NCI-H345 treated with DMSO at 0.1 percent for 48 hours (cell line): ENCODE measurements around the gene FLAD1.
"Not testable (repeated sequence)": the region's sequence is repeated elsewhere in the genome, so short reads cannot be mapped to it uniquely, and the experiment has no call there.

Experiments
- DNase-seq: peaks from one replicate; lab custom pipeline; 2025; ENCODE audit not compliant: unreplicated experiment; lab: John Stamatoyannopoulos, UW

FLAD1 gene

DNA sequence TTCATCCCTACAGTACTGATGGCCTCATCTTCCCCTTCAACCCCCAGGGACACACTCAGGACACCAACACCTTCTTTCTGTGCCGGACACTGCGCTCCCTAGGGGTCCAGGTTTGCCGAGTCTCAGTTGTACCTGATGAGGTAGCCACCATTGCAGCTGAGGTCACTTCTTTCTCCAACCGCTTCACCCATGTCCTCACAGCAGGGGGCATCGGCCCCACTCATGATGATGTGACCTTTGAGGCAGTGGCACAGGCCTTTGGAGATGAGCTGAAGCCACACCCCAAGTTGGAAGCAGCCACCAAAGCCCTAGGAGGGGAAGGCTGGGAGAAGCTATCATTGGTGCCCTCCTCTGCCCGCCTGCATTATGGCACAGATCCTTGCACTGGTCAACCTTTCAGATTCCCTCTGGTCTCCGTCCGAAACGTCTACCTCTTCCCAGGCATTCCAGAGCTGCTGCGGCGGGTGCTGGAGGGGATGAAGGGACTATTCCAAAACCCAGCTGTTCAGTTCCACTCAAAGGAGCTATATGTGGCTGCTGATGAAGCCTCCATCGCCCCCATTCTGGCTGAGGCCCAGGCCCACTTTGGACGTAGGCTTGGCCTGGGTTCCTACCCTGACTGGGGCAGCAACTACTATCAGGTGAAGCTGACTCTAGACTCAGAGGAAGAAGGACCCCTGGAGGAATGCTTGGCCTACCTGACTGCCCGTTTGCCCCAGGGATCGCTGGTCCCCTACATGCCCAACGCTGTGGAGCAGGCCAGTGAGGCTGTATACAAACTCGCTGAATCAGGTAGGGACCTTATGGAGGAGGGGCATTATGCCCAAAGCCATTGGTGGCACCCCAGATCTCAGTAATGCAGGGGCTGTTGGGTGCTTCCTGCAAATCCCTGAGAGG lies 5.2 kb downstream of the FLAD1 start:
- no peak for DNase-seq

DNA sequence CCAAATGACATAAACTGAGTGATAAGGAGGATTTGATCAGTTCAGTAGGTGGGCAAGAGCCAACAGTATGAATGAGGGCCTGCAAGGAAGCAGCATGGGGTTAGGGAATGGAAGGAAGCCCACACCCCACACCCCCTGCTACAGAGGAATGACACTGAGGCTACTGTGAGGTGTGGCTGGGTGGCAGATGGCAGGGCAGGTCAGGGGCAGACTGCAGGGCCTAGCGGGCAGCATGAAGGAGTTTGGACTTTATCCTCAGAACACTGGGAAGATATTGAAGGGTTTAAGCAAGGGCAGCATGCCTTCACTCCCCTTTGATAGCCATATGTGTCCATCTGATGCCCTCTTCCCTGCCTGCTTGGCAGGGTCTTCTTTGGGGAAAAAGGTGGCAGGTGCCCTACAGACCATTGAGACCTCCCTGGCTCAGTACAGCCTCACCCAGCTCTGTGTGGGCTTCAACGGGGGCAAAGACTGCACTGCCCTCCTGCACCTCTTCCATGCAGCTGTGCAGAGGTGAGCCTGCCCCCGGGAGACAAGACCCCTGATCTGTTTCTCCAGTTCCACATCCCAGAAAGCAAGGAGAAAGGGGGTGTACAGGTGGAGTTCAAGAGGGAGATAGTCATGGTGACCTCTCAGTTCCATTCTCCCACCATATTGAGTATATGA lies 6.2 kb downstream of the FLAD1 start:
- DNase-seq: no peak

DNA sequence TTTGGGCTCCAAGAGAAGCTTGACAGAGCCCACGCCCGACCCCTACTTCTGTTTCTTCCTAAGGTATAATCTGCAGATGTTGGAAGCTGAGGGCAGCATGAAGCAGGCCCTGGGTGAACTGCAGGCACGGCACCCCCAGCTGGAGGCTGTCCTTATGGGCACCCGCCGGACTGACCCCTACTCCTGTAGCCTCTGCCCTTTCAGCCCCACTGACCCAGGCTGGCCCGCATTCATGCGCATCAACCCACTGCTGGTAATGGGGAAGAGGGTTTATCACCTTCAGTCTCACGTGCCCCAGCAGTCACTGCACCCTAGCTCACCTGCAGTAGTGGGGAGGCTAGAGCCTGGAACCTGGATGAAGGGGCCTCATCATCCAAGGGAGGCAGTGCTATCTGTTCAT lies 7.1 kb downstream of the FLAD1 start:
- DNase-seq: no peak

DNA sequence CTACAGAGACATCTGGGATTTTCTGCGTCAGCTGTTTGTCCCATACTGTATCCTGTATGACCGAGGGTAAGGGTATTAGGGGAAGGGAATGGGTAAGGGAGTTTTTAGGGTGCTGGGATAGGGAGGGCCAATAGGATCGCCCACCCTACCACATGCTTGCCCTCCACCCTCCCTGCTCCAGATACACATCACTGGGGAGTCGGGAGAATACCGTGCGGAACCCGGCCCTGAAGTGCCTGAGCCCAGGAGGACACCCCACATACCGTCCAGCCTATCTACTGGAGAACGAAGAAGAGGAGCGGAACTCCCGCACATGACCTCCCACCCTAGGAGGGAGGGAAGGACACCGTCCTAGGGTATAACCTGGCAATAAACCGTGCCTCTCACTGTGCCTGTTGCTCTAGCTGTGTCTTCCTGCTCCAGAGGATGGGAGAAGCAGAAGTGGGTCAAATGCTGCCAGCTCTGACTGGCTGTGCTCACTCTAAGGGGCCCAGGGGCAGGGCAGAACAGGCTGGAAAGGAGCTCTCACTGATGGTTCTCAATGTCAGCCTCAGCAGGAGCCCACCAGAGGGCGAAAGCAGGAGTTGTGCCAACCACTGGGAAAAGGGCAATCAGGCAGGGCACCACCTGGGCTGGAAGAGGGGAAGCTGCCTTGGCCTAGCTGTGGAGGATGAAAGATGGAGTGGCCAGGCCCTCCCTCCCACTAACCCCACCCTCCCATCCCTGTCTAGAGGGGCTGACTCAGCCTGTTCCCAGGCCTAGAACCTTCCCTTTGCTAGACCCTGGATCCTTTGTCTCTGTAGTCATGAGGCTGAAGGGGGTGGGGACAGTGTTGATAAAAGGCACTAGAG lies 9.8 kb downstream of the FLAD1 start:
- no peak for DNase-seq

DNA sequence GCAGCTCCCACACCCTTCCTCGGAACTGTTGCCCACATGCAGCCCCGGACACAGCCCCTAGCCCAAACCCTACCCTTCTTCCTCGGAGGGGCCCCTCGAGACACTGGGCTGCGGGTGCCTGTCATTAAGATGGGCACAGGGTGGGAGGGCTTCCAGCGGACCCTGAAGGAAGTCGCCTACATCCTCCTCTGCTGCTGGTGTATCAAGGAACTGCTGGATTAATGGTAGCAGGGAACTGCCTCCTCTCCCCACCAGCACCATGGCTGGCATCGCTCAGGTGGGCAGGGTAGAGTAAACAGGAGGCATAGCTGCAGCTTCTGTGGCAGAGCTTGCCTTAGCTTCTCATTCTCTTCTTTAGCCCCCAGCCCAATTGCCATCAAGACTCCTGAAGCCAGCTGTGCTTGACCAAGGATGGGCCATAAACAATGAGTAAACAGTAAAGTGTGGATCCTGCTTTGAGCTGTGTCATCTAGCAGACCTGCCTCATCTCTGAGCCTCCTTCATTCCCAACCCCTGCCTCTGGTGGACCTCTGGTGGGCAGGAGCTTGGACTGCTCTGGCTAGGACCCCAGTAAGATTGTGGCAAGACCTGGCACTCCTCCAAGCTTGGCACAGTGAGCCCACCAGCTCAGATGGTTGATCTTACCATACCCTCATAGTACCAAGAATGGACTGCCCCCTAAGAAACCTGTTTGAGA lies 10.6 kb downstream of the FLAD1 start, which contains the start of gene LENEP:
TSS of gene LENEP (plus strand) at position 15 of the 697 bp plus-strand sequence. CDS start at position 37, 22 bp downstream.
- DNase-seq: no peak

DNA sequence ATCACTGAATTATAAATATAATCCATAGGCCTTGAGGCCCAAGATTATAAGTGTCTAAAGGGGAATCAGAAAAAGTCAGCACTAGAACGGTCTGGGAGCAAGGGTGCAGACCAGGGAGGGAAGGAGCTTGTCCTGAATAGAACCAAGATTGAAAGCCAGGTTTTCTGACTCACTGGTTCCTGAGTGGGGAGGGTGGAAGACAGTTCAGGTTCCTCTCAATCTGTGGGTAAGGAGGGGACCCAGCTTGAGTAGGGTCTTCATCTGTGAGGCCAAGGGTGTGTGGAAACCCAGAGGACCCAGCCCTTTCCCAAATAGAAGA lies 11.1 kb downstream of the FLAD1 start:
- no peak for DNase-seq

DNA sequence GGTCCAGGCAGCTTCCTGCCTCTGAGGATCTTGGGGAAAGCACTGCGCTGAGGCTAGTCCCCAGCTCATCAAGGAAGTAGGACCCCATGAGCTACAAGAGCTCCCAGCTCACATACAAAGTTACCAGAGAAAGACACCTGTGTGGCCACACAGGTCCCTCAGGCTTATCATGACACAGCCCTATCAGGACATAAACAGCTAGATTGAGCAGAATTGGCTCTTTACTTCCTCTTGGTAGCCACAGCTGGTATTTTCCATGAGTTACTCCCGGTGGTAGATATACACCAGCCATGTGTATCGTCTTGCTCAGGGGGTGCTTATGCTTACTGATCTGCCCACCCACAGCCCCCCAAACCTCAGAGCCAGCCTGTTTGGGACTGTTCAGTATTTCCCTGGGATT lies 11.4 kb downstream of the FLAD1 start:
- no peak for DNase-seq

DNA sequence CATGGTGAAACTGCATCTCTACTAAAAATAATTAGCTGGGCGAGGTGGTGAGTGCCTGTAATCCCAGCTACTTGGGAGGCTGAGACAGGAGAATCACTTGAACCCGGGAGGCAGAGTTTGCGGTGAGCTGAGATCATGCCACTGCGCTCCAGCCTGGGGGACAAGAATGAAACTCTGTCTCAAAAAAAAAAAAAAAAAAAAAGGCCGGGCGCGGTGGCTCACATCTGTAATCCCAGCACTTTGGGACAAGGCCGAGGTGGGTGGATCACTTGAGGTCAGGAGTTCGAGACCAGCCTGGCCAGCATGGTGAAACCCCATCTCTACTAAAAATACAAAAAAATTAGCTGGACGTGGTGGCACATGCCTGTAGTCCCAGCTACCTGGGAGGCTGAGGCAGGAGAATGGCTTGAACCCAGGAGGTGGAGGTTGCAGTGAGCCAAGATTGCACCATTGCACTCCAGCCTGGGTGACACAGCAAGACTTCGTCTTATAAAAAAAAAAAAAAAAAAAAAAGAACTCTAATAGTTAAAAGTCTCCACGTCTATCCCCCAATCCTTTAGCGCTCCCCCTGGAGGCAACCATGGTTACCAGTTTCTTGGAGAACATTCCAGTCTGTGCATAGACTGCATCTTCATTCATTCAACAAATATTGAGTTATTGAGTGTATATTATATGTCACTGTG lies 12.3 kb downstream of the FLAD1 start:
- not testable (repeated sequence) for DNase-seq

DNA sequence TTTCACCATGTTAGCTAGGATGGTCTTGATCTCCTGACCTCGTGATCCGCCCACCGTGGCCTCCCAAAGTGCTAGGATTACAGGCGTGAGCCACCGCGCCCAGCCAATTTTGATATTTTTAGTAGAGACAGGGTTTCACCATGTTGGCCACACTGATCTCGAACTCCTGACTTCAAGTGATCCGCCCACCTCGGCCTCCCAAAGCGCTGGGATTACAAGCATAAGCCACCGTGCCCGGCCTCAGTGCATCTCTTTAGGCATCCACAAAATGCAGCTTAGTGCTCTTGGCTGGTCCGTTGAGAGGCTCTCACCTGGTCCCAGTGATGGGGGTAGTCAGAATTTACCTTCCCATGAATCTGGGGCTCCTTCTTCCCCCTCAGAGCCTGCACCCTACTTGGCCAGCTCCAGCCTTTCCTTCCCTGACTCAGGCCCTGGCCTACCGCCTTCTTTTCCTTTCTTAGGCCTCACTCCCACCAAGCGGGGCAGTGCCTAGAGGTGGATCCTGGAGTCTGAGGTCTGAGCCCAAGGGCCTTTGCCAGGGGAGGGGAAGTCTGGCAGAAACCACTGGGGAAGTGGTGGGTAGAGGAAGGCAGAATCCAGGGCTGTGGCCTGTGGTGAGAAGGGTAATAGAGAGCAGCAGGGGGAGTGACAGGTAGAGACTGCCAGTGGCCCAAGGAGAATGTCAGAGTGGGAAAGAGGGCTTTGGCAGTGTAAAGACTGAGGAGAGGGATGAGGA lies 14.0 kb downstream of the FLAD1 start:
- no peak for DNase-seq

DNA sequence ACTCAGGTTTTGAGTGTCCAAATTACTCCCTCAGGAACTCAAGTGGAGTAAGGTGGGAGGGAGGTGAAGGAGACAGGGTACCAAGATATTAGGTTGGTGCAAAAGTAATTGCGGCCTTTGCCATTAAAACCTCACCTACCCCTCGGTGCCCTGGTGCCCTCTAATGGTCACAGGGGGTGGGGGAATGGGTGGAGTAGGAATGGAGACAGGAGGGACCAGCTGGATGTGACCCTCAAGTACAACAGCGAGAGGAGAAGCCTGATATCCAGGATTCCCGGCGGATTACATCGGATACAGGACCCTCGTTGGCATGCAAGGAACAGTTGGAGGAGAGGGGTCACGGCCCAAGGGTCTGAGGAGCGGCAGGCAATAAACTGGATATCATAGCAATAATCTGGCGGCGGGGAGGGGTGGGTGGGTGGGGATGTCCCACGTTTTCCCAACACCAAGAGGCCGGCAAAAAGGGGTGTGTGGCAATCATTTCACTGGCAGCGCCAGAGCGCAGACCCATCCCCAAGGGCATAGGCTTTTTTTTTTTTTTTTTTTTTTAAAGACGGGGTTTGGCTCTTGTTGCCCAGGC lies 15.1 kb downstream of the FLAD1 start:
- DNase-seq: no peak

DNA sequence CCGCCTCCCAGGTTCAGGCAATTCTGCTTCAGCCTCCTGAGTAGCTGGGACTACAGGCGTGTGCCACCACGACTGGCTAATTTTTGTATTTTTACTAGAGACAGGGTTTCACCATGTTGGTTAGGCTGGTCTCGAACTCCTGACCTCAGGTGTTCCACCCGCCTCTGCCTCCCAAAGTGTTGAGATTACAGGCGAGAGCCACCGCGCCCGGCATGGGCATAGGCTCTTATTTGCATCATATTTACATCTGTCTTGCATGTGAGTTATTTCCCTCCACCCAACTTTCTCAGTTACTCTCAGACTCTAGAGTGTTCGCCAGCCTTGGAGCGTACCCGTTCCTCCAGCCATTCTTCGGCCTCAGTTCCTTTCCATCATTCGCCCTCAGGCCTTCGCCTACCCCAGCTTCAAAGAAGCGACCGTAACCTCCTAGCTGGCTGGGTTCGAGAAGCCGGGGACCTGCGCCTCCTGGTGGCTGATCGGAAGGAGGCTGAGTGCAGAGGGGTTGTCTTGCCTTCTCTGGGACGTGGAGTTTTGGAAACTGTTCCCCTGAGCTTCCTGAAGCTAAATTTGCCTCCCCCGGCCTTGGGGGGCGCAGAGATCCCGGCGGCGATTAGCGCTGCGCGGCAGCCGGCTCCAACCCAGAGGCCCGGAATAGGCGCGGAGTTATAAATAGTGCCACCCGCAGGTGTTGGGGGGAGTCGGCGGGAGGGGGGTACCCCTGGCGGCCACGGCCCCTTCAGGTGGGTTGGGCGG lies 15.8 kb downstream of the FLAD1 start:
- peak; percentile 84 for DNase-seq

DNA sequence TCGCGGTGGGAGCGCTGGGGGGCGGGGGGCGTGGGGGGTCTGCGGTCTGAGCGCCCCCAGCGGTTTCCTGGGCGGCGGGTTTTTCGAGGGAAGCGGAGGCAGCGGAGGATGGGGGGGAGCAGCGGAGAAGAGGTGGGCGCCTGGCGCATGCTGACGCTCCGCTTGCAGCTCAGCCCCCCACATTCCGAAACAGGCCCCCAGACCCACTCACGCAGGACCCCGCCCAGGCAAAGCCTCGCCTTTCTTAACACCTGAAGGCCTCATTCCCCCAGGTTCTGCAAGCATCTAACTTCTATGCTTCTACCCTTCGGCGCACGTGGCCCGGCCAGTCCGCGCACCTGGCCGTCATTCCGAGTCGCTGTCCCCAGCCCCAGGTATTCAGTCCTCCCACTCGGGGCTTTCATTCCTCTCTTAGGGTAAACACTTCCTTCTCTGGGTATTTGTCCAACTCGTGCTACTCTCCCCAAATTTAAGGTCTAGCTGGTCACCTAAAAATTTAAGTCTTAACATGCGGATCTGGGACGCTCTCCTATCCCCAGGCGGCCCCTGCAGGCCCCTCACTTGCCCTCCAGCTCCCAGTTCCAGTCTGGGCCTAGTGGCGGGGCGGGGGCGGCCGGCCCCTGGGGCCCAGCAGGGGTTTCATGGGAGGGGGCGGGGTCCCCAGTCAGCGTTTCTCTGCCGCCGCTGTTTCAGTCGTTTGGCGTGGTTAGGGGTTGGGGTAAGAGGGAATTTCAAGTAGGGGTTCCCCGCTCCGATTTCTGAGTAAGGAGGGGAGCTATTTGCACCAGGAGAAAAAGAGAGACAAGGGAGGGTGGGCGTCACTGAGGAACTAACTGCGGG lies 16.6 kb downstream of the FLAD1 start:
- DNase-seq: peak; percentile 77

DNA sequence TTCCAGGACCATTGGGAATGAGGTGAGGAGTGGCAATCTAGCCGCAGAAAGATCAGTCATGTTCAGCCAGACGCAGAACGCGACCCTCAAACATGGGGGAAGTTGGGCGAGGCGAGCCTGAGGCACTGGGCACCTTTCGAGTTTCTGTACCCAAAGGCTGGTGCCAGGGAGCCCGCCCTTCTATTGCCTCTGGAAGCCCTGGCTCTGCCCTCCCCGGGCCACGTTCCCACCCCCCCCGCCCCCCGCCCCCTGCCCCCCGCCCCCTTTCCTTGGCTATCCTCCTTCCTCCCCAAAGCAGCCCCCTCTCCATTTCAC lies 17.2 kb downstream of the FLAD1 start:
- DNase-seq: no peak

DNA sequence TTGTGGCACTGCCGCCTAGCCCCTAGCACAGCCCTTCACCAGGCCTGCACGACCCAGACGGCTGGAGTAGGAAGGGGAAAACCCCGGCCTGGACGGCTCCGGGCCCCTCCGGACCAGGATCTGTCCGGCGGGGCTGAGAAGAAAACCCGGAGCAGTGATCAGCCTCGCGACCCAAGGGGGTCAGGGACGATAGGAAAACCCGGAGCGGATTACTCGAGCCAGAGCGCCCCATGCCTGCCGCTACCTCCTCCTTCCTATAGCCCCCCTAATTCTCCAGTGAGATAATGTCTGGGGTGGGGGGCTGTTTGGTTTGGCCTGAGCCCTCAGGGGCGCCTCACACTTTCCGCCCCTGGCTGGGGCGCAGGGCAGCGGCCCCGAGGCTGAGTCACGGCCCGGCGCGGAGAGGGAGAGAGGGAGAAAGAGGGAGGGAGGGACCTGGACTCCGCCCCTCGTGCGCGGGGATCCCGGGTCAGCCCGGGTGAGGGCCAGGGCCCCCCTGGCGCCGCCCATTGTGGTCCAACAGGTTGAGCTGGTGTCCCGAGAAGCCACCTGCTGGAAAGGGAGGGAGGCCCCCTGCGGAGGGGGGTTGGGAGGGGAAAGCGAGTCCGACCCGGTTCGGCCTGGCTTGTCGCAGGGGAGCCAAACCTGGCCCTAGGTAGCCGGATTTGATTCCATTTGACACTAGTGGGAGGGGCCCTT lies 17.7 kb downstream of the FLAD1 start:
- DNase-seq: peak; percentile 95

DNA sequence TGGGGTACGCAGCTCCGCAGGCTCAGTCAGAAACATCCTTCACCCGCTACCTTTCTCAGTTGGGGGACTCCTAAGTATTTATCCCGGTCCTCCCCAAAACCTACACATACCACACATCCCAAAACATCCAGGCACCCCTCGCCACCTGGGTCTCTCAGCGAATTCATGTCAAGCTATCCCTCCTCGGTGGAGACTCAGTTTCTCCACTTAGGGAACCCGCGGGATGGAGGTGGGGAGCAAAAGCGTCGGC lies 18.2 kb downstream of the FLAD1 start:
- DNase-seq: peak; percentile 93

DNA sequence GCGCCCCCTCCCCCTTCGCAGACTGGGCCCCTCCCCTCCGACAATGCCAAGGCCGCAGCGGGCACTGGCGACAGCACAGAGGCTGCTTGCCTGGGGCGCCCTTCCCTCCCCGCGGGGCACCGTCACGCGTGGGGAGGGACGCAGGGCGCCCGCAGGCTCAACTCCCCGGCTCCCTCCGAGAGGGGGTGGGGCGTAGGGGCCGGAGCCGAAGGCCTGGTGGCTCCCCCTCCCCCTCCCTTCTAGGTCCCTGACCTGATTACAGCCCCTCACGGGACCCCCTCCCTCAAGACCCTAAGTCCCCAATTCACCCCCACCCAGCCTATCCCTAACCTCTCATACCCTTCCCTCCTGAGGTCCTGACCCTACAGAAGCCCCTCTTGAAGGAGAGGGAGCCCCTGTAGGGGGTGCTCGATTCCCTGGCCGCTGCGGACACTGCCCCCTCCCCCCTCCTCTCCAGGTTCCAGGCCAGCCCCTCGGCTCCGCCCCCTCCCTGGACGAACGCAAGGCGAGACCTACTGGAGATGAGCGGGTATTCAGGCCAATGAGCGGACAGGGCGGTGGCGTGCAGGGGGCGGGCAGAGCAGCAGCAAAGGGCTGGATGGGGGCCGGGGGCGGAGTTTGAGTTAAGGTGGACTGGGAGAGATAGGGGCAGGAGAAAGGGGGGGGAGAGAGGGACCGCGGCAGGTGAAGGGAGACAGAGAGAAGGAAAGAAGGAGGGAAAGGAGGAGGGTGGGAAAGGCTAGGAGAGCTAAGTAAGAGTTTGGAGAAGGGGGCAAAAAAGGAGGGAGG lies 18.7 kb downstream of the FLAD1 start:
- DNase-seq: peak; percentile 100
